Activated T-cell treated with anti-CD3 and anti-CD28 coated beads for 48 hours (primary cell): ENCODE measurements around the gene CACNA1I.

Experiments used
- DNase-seq: peaks from one replicate; pipeline ENCODE4 v3.0.0-alpha.2; 2020; ENCODE audit warnings: low read depth

Gene CACNA1I

GRCh38 chr22:39651053-39651996, 80.8 kb downstream of the CACNA1I start:
- no peak for DNase-seq

GRCh38 chr22:39652990-39653786, 82.6 kb downstream of the CACNA1I start:
- DNase-seq: no peak

- DNase-seq: no peak
Measured at GRCh38 chr22:39653787-39654077, 83.2 kb downstream of the CACNA1I start.

- DNase-seq: no peak
Measured at GRCh38 chr22:39654131-39654926, 83.8 kb downstream of the CACNA1I start.

GRCh38 chr22:39655004-39655579, 84.5 kb downstream of the CACNA1I start:
- DNase-seq: no peak

DNA sequence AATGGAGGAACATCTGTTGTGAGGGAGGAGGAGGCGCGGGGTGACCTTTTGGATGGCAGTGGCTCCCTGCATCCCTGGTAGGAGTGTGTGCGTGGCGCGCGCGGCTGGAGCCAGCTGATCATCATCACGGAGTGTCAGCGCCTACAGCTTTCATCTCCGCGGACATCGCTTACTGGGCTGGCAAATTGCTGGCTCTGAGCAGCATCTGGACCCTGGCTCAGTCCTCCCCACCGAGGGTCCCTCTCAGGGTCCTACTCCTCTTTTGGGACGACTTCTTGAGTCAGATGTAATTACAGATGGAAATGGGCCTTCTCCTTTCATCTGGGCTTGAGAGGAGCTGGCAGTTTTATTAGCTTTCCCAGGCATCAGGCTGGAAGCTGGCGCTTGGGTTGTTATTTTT, 85.3 kb downstream of the CACNA1I start:
- DNase-seq: no peak

DNA sequence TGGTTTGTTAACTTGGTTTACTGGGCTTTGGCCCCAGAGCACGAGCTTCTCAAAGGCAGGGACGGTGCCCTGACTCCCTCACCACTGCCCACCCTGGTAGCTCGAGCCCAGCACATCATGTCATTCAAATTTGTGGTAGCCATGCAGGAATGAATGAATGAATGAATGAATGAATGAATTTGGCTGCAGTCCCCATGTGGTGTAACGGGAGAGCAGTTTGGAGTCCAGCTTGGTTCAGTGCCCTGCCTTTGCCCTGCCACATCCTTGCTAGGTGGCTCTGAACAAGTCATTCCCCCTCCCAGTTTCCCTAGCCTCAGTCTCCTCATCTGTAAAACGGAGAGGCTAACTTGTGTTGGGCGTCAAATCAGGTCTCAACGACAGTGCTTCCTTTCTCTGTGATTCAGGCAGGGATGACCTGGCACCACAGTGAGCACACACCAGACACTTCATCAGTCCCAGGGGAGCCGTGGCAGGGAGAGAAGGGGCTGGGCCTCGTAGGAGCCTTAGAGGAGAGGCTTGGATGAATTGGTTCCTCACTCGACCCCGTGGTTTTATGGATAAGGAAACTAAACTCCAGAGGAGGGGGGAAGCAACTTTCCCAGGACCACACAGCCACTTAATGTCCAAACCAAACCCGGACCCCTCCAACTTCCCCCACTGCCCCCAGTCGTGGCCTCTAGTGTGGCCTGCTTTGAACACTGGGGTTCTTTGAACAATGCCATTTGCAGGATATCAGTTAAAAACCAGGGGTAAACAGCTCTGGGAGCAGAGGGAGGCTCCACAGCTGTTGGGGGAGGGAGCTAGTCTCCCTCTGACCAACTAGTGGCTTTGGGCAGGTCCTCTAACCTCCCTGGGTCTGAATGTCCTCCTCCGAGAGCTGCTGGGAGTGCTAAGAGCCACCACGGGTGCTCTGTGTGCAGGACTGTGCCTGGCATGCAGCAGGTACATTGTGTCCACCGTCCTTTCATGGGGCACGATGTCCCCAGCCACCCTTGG, 86.2 kb downstream of the CACNA1I start:
- no peak for DNase-seq

- DNase-seq: no peak
Measured at GRCh38 chr22:39658367-39658766, 87.8 kb downstream of the CACNA1I start.

DNA sequence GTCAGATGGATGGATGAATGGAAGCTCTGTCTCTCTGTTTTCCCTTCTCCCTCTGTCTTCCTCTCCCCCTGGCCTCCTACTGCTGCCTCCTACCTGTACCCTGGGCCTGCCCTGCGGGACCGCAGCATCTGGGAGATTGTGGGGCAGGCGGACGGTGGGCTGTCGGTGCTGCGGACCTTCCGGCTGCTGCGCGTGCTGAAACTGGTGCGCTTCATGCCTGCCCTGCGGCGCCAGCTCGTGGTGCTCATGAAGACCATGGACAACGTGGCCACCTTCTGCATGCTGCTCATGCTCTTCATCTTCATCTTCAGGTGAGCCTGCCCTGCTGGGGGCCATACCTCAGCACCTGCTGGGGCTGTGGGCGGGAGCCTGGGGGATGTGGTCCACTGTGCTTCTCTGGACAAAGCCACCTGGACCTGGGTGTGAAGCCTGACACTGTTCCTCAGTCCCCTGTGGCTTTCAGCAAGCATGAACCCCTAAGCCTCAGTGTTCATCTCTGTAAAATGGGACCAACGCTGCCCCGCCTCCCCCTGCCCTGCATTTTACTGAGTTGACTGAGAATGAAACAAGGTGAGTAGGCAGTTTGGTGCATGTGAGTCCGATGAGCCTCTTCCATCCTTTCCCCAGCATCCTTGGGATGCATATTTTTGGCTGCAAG, 88.4 kb downstream of the CACNA1I start:
- no peak for DNase-seq

DNA sequence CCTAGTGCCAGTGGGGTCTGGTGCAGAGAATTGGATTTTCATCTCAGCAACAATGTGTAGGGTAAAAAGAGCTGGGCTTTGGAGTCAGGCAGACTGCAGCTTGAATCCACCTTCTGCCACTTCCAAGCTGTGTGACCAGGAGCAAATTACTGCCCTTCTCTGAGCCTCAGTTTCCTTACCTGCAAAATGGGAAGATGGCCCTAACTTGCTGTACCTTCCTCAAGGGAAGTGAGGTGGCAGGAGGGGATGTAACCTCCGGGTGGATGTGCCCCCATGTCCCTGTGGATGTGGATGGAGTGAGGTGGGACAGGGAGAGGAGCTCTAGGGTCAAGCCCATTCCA, 90.9 kb downstream of the CACNA1I start:
- DNase-seq: no peak

DNA sequence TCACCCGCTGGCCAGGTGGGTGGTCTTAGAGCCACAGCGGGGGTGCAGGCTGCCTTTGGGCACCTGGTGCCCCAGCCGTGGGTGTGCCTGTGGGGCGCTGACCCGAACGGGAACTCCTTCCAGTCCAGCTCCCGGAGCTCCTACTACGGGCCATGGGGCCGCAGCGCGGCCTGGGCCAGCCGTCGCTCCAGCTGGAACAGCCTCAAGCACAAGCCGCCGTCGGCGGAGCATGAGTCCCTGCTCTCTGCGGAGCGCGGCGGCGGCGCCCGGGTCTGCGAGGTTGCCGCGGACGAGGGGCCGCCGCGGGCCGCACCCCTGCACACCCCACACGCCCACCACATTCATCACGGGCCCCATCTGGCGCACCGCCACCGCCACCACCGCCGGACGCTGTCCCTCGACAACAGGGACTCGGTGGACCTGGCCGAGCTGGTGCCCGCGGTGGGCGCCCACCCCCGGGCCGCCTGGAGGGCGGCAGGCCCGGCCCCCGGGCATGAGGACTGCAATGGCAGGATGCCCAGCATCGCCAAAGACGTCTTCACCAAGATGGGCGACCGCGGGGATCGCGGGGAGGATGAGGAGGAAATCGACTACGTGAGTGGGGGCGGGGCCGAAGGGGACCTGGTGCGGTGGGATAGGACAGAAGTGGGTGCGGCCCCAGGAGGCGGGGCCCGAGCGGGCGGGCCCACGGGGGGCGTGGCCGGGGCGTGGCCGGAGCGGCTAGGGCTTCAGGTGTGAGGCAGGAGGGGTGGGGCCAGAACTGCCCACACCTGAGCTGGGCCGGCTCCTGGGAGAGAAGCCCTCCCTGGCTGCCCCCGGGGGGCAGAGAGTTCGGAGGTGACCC, 91.5 kb downstream of the CACNA1I start:
- DNase-seq: peak; percentile 75

DNA sequence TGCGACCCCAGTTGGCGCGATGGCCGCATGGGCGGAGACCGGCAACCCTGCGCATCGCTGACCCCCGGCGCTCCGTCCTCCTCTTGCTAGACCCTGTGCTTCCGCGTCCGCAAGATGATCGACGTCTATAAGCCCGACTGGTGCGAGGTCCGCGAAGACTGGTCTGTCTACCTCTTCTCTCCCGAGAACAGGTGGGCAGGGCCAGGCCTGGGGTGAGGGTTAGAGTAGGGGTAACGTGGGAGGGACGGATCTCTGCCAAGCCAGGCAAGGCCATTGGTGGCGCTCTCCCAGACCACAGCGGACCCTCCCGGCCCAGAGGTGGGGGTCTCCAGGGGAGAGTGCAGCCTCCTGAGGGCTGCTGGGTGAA, 92.1 kb downstream of the CACNA1I start:
- no peak for DNase-seq

DNA sequence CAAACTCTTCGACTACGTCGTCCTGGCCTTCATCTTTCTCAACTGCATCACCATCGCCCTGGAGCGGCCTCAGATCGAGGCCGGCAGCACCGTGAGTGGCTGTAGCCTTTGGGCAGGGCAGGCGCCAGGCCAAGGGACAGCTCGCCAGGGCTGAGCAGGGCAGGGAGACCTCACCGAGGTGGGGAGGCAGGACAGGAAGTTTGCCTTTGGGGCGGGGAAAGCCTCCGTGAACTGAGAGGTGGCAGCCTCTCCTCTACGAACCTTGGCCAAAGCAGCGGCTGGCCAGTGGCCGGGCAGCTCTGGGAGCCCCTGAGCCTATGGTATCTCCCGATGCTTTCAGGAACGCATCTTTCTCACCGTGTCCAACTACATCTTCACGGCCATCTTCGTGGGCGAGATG, 93.2 kb downstream of the CACNA1I start:
- DNase-seq: no peak

DNA sequence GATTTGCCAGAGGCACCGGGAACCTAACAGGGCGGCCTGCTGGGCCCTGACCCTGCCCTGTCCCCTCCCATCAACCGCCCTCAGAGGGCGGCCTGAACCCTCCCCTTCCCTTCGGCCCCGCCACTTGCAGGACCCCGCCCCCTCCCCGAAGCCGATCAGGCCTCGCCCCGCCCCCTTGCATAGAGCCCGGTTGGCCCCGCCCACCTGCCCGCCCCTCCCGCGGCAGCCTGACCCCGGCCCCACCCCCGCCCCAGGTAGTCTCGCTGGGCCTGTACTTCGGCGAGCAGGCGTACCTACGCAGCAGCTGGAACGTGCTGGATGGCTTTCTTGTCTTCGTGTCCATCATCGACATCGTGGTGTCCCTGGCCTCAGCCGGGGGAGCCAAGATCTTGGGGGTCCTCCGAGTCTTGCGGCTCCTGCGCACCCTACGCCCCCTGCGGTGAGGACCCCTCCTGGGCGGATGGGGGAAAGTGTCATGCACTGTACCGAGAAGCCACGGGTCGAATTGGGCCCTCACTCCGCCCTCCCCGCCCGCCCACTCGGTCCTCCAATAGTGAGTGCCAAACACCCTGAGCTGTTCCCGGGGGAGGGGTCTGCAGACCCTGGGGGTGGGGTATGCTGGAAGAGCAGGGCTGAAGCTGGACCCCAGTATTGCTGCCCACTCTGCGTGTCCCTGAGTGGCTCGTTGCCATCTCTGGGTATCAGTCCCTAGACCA, 94.1 kb downstream of the CACNA1I start:
- DNase-seq: peak; percentile 20

DNA sequence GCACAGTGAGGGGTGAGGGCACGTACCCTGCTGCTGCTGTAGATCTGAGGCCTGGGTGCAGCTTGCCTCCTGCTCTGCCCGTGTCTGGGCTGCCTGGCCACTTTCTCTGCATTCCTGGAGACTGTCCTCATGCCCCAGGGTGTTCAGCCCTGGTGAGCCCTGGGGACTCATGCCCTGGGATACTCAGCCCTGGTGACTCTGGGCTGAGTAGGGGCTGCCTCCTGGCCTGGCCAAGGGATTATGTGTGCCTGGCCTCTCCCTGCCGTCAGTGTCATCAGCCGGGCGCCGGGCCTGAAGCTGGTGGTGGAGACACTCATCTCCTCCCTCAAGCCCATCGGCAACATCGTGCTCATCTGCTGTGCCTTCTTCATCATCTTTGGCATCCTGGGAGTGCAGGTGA, 94.7 kb downstream of the CACNA1I start:
- DNase-seq: no peak

DNA sequence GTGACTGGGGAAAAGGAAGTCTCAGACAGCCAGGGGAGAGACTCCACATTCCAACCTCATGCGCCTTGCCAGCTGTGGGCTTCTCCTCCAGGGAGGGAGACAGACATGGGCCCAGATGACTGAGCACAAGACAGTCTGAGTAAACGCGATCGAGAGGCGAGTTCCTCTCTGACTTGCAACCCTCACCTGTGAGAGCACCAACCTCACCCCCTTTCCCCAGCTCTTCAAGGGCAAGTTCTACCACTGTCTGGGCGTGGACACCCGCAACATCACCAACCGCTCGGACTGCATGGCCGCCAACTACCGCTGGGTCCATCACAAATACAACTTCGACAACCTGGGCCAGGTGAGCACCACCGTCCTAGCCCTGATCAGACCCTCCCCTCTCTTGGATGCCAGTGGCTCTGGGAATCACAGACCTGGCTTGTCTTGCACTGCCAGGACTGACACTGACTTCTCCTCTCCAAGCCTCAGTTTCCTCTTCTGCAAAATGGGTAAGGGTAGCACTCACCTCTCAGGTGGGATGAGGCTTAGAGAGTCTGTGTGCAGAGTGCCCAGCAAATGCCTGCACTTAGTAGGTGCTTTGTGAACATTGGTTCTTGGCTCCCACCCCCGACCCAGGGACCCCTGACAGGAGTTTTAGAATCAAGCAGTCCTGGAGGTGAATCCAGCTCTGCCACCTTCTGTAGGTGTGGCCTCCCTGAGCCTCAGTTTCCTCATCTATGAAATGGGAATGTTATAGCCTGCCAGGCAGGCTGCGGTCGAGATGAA, 95.3 kb downstream of the CACNA1I start:
- DNase-seq: no peak

GRCh38 chr22:39666495-39666894, 95.9 kb downstream of the CACNA1I start:
- no peak for DNase-seq

GRCh38 chr22:39666926-39667325, 96.4 kb downstream of the CACNA1I start:
- no peak for DNase-seq
